AG08395 (cell line): Measurements from ENCODE around the gene OPCML.
A peak's percentile ranks its signal among the peaks of the same experiment; 100 is the strongest.

Experiments used
- DNase-seq: peaks from one replicate; pipeline ENCODE4 v3.0.0; 2012; ENCODE audit warnings: mixed read lengths, low spot score

Gene OPCML

DNA sequence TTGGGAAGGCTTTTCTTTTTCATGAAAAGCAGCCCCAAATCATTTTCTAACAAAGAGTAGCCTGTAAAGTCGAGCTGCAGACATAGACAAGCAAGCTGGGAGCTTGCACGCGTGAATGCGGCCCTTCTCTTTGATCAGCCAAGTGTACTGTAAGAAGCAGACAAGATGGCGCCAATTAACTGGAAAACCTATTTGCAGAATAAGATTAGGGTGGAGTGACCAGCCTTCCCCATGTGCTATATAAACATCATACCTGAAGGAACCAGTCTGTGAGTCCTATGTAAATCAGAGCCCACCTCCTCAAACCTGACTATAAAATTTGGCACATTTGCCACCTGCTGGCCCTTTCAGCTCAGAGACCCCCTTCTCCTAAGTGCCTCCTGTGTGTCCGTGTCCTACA lies 982.7 kb downstream of the OPCML start:
- DNase-seq, result no peak

DNA sequence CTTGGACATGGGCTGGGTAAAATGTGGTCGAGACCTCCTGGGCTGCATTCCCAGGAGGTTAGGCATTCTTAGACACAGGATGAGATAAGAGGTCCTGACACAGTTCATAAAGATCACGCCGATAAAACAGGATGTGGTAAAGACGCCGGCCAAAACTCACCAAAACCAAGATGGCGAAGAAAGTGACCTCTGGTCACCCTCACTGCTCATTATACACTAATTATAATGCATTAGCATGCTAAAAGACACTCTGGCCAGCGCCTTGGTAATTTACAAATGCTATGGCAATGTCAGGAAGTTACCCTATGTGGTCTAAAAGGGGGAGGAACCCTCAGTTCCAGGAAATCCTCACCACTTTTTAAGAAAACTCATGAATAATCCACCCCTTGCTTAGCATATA lies 983.3 kb downstream of the OPCML start:
- no peak for DNase-seq

DNA sequence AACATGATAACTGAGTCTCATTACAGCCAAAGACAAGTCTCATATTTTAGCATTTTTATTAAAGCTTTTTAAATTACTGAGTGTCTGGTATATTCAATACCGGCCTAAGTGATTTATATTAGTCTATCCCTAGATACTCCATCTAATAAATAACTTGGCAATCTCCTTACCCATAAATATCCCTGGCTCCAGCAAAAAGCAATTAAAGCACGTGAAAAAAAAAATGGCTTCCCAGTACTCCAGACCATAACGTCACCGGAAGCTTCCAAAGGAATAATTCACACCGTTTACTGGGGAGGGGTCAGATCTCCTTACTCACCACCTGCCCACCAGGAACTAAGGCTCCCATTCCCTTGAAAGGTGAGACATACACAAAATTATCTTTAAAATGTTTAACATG lies 988.3 kb downstream of the OPCML start:
- no peak for DNase-seq

DNA sequence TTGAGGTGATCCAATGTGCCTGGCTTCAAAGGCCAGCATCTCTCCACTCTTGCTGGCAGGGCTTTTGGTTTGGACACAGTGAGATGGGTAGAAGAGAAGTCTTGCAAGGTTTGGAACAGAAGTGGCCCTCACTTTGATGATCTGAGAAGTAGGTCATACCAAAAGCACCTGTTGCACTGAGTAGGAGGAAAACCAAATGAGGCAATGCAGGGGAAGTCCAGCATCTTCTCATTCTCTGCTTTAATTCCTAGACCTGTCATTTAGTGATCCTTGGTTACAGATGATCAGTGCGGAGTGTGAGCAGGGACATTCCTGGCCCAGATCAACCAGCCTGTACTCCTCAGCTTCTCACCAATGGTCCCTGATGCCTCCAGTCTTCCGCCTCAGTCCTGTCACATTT lies 990.5 kb downstream of the OPCML start:
- DNase-seq, result no peak

DNA sequence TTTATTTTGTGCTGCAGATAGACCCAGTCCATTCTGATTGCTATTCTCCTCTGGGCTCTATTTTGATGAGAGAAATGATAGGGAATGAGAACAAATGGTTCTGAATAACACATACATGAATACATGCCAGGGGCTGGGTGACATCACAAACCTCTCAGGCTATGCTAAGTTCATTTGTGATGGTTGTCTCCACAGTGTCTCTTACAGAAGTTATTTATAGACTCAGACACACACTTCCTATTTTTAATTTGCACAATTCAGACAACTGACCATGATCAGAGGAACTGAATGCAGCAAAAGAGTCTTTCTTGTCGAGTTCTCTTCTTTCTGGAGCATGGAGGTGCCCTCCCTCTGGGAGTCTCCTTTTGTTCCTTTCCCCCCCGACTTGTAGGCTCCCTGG lies 991.7 kb downstream of the OPCML start:
- DNase-seq, result no peak

DNA sequence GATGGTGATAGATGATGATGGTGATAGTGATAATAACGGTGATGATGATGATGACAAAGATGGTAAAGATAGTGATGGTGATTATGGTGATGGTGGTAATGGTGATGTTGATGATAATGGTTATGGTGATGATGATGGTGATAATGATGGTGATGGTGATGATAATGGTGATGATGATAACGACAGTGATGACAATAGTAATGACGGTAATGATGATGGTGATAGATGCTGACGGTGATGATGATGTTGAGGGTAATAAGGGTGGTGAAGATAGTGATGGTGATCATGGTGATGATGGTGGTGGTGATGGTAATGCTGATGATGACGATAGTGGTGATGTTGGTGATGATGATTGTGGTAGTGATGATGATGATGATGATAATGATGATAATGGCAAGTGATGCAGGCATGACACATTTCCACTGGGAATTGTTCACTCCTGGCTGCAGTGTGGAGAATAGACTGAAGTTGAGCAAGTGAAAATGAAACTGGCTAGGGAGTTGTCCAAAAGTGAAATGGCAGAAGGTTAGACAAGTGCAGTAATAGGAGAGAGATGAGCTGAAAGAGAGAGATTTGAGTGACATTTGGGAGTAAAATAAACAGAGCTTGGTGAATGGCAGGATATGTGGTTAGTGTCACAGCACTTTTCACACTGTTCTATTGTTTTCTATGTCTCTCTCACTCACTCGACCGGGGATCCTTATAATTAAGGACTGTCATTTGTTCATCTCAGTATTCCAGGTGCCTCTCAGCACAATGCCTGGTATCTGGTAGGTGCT lies 992.5 kb downstream of the OPCML start:
- DNase-seq, result no peak

DNA sequence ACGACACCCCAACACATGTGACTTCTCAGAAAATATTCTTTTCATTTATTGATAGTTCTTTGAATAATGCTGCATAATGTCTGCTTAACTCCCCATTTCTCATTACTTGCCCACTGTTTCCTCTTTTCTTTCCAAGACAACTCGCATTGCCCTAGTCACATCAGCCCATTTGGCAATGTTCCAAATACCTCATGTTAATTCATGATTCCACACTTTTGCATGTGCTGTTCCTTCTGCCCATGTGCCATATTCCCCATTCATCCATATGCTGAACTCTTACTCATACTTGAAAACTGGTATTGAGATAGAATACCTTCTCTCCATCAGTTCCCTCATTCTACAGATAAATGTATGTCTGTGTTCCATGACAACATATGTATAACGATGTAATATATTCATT lies 993.7 kb downstream of the OPCML start:
- DNase-seq, result no peak

DNA sequence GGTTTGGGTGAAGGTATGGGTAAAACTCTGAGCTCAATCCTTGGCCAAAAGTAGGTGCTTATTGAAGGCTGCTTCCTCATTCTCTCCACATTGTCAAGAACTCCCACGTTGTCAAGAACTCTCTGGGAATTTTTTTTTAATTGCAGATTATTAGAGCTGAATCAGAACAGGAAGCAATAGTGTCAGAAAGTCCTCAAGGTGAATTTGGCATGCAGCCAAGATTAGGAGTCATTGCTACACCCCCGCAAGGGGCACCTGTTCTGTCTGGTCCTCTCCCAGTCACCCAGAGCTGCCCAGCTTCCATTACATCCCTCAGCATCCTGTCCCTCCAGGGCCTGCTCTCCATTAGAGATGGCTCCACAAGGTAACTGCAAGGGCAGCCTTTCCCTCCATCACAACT lies 996.5 kb downstream of the OPCML start:
- no peak for DNase-seq

DNA sequence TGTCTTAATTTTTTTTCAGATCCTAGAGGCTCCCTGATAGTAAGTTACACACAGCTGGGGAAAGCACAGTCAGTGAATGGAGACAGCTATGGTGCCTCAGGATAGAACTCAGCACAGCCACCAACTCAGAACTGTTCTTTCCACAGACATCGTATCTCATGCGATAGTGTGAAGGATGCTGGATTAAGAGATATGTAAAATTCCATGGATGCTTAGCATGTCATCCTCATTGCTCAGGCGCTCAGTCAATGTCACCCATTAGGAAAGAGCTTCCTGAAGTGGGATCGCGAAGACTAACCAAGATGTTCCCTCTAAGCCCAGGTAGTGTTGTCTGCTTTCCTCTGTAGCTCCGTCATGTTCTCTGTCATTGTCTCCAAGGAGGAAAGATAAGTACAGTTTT lies 1000.4 kb downstream of the OPCML start:
- DNase-seq, result no peak

DNA sequence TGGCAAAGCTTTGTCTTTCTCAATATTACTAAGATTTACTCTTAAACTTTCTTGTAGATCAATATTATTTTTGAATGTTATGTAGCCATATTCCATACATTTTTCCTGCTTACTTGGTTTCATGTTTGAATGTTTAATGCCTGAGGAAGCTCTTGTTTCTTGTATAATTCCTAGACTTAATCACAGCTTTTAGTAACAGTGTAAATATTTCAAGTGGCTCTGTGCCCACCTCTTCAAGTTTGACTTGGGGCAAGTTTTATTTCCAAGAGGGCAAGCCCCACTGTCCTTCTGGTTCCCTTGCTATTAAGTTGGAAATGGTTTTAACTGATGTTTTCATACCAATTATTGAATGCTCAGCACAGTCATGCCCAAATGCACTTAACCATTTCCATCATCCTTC lies 1004.1 kb downstream of the OPCML start:
- DNase-seq, result no peak

DNA sequence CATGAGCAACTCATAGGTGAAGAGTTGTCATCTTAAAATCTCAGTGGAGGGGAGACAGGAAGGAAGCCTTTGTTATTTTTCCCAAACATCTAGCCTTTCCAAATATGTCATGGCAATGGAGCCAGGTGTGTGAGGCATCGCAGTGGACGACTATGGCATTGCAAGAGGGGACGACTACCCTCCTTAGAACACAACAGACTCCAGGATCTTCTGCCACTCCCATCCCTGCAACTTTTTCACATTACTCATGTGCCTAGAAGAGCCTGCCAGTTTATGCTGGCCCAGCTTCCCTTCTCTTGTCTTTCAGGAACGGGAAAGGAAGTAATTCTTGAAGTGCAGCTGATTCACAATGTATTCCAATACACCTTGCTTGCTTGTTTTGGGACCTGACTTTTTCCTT lies 1008.4 kb downstream of the OPCML start:
- no peak for DNase-seq

DNA sequence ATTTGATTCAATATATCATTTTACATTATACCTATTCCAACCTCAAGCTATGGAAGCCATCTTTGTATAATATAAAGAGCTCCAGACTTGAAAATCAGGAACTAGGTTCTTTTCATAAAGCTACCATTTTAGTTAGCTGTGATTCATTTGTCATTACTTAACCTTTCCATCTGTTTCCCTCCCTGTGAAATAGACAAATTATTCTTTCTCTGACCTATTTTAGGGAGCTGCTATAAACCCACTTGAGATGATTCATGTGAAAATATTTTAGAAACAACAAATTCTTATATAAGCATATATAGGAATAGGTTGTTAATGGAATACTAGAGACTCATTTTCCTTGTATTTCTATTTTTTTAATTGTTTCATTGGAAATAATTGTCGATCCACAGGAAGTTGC lies 1012.1 kb downstream of the OPCML start:
- DNase-seq, result peak; percentile 21

DNA sequence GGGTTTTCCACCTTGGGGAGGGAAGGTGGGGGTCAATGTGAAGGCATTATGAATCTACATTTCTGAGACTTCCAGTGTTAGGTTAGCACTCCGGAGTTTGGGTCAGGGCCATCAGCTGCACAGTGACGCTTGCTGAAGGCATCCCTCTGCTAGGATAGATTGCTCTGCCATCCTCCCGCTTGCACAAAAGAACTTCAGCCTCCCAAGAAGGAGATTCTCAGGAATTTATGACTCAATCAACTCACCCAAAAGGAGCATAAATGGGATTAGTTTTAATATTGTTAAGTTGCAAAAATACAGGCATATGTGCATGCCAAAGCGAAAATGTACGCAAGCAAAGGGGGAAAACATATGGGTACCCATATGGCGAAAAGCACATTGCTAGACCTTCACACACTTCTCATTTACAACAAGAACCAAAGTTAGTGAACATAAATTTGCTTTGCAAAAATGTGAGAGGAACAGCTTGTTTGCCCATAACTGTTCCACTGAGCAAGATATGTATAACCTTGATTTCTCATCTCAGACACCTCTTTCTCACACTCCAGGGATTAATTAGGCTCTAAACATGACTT lies 1013.0 kb downstream of the OPCML start:
- peak; percentile 80 for DNase-seq

DNA sequence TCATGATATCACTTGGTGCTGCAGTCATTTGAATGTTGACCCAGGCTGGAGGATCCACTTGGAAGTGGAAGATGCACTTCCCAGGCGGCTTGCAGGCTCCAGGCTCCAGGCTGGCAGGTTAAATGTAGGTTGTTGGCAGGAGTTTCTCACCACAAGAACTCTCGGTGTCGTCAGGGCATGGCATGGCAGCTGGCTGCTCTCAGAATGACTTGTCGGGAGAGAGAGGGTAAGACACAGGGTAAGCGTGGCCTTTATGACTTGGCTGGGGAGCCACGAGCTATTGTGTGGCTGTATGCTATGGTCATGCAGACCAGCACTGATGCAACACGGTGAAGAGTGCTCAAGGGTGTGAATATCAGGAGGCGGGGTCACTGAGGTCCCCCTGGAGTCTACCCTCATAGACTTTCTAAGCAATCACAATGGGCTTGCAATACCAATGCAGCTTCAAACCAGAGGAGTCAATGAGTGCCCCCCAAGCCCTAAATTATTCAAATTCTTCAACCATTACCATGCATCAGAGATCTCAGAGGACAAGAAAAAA lies 1027.7 kb downstream of the OPCML start:
- DNase-seq, result no peak

DNA sequence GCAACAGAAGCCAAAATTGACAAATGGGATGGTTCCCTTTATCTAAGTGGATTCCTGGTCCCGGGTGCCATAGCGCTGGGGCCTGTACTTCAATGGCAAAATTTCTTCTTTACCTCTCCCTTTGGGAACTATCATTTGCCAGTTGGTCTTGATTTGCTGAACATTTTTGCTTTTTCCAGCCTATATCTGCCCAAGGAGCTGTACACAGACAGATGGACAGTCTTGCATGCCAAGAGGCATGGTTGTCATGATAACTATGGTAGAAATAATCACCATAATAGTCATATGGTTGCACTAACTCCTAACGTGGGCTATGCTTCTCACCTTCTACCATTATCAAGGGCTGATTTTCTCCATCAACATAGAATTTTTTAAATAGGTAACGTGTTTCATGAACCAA lies 1030.9 kb downstream of the OPCML start:
- no peak for DNase-seq

DNA sequence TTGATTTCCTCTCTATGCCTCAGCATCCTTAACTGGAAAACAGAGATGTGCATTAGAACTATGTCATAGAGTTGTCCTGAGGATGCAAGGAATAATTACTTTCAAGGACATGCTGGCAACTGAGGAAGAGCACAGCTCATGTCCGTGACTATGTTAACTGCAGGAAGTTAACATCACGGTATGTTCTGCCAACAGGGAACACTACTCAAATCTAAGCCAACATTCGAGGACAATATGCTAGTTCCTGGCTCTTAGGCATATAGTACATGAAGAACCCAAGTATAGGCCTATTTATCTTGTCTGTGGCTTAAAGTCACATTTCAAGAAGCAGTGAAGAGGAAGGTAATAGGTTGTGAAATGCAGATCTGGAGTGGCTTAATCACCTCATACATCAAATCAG lies 1032.6 kb downstream of the OPCML start:
- DNase-seq, result no peak

DNA sequence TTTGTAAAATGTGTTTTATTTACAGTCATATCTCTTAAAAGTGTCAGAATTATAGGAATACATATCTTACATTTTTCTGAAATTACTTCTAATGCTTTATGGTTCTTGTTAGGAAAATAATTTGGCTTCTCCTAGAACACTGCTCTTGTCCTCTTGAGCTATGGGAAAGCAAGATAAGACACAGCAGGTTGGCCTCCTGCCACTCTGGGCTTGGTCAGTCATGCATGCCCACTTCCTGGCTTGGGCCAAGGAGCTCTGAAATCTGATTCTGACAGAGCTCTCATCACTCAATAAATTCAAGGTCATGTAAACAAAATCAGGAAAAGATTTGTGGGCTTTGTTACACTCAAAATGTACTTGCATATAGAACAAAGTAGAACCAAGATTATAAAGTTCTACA lies 1036.0 kb downstream of the OPCML start:
- DNase-seq, result no peak

DNA sequence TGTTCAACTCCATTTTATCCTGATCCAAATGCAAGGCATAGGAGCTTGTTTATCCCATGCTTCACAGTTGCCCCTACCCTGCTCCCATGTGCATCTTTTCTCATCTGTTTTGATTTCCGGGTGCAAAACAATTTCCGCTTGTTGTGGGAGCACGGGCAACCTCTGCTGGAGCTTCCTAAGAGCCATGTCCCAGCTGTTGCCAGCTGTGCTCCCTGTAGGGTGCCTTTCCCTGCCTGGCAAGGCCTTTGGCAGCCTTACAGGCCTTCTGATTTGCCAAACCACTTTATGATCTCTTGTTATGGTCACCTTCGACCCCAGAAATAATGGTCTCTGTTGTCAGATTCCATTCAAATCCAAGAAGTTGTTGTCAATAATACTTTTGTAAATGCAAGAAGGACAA lies 1038.5 kb downstream of the OPCML start:
- DNase-seq, result no peak

DNA sequence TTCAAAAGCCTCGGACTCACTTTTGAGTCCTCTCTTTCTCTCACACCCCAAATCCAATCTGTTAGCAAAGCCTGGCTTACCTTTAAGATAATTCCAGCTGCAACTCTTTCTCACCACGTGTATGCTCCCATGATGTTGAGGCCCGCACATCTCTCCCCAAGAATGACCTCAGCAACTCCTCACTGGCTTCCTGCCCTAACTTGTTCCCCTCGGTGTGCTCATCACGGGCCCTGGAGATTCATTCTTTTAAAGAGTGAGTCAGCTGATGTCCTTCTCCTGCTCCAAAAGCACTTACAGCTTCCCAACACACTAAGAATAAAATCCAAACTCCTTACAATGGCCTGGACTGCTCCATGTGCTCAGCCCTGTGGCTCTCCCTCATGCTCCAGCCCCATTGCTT lies 1041.3 kb downstream of the OPCML start:
- DNase-seq, result peak; percentile 77

DNA sequence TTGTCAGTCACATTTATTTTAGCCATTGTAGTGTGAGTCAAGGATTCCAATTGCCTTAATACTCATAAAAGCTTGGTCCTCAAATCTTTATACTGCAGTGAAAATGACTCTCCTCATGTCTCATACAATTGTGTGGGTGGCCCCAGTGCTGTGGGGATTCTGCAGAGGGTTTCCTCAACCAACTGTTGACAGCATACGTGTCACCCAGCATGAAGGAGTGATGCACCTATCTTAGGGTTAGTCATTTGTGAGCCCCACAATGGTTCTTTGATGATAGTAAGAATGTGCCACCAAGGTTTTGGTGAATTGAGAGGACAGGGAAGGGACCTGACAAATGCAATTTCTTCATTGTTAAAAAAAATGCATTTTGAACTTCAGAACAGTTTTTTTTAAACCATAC lies 1046.2 kb downstream of the OPCML start:
- DNase-seq, result no peak

DNA sequence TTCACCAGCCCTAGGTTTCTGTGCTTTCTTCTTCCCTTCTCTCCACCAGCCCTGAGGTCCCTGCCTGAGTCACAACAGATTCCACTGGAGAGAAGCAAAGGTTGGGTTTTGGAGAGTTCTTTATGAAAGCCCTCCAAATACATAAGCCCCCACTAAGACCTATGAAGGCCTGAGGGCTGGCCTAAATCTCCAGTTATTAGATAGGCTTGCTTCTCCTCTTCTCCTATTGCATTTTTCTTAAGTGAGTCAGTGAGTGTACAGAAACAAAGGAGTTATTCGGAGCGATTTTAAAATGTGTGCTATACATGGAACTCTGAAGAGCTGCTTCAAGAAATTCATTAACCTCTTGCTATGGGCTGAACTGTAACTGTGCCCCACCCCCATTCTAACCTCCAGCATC lies 1057.3 kb downstream of the OPCML start:
- no peak for DNase-seq

DNA sequence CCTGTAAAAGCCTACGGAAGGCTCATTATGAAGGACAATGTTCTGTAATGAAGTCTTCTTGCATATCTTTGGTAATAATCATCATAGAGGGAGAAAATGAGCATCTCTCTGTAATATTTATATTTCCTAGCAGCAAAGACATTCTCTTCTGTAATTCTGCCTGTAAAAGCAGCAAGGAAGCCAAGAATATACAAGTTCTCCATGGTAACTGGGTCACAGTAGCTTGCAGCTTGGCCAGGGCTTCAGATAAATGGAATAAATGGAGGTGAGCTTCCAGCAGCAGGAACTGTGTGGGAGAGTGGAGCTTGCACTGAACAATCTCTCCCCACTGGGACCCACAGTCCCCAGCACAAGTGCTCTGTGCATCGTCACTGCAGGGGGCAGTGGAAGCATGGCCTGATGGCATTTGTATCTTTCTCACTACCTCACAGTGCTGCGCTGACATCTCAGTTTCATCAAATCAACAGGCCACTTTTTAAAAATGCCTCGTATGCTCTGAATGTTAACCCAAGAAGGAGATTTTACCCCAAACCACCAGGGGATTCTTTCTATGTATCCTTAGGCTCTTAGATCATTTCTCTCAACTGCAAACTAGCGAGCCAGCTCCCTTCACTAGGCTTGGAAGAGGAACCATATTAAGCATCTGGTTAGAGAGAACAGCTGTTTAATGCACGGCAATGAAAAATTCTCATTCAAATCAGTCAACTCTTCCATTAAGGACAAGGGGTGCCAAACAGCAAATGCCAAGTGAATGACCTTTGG lies 1059.7 kb downstream of the OPCML start:
- DNase-seq, result peak; percentile 59

DNA sequence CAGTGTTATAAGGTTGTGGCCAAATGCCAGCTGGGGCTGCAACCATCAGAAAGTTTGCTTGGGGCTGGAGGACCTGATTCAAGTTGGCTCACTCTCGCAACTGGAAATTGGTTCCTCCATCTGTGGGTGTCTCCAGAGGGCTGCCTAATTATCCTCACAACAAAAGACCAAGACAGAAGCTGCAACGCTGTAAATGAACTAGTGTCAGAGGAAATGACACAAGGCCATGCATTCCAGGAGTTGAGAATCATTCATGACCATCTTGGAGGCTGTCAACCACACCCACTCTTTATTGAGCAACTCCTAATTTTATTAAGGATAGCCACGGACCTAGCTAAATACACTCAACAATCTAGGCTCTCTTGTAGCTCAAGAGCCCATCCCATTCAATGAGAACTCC lies 1060.8 kb downstream of the OPCML start:
- peak; percentile 75 for DNase-seq
